GM12874 (cell line): ENCODE results near the gene ANKRD34B.

Experiments
- TF ChIP-seq, protein P1 (sequence below): IDR thresholded peaks from 2 replicates; pipeline ENCODE4 v1.5.1; 2011; ENCODE audit warnings: low read depth, mild to moderate bottlenecking, control low read depth, low read length, moderate library complexity; ENCODE audit not compliant: insufficient read depth

ANKRD34B gene

DNA sequence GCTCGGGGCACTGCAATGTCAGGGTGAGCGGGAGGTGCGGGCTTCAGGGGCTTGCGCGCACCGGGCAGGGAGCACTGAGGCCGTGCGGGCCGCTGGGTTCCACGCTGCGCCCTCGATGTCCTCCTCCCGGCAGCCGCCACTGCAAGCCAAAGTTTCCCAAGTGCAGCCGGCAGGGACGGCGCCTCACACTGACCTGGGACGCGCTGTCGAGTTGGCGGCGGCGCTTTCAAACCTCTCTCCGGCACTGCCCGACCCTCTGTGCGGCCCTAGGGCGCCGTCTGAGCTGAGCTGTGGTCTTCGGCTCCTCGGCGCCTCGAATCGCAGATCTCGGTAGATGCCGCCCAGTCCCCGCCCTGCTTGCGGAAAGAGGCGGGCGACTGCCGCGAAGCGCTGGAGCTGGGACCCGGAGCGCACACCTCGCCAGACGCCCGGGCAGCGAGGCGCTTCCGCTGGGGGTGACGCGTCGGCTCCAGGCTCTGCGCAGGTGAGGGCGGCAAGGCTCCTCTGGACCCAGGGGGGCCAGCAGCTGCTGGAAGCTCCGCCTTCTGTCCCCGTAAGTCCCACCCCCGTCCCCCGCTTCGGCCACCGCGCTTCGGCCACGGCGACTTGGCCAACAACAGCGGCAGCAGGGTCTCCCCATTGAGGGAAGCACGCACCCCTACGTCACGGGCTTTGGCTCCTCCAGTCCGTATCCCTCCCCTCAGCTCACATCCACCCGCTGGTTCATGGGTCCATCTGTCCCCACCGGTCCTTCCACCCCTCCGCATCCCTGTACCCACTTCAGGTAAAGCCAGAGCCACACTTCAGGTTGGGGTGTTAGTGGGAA lies at the start of gene ANKRD34B:
TSS of gene ANKRD34B (minus strand) at position 320 of the 826 bp plus-strand sequence. CDS start 10,261 bp downstream, outside the sequence.
- TF ChIP-seq, protein P1, sequence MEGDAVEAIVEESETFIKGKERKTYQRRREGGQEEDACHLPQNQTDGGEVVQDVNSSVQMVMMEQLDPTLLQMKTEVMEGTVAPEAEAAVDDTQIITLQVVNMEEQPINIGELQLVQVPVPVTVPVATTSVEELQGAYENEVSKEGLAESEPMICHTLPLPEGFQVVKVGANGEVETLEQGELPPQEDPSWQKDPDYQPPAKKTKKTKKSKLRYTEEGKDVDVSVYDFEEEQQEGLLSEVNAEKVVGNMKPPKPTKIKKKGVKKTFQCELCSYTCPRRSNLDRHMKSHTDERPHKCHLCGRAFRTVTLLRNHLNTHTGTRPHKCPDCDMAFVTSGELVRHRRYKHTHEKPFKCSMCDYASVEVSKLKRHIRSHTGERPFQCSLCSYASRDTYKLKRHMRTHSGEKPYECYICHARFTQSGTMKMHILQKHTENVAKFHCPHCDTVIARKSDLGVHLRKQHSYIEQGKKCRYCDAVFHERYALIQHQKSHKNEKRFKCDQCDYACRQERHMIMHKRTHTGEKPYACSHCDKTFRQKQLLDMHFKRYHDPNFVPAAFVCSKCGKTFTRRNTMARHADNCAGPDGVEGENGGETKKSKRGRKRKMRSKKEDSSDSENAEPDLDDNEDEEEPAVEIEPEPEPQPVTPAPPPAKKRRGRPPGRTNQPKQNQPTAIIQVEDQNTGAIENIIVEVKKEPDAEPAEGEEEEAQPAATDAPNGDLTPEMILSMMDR: no peak

DNA sequence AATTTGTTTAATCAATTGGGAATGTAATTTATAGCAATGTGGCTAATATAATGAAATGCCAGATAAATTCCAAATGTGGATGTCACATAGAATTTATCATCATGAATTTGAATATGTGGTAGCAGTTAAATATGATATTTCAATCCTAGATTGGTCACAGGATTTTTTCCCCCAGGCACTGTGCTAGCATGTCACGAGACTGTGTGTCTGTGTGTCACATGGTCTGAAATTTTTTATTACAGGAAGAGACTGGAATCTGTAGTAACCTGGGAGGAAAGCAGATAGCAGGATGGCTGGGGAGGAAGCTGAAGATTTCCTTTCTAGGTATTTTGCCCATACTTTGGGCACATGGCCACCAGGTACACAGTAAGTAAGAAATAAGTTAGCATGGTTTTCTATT lies 49.0 kb upstream of the ANKRD34B start:
- TF ChIP-seq, protein P1: no peak

DNA sequence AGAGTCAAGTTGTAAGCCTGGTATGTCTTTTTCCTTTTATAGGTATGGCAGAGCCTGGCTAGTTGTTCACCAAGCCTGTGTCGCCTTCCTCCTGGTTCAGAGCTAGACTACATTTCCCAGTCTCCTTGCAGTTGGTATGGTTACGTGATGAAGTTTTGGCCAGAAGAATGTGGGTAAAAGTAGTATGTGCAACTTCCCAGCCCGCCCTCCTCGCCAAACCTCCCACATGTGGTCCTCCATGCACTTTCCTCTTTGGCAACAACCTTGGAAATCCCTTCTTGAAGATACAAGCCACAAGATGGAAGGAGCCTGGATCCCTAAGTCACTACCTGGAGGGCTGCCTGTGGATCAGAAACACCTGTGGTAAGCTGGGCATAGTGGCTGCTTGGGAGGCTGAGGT lies 48.4 kb upstream of the ANKRD34B start:
- TF ChIP-seq, protein P1: no peak

DNA sequence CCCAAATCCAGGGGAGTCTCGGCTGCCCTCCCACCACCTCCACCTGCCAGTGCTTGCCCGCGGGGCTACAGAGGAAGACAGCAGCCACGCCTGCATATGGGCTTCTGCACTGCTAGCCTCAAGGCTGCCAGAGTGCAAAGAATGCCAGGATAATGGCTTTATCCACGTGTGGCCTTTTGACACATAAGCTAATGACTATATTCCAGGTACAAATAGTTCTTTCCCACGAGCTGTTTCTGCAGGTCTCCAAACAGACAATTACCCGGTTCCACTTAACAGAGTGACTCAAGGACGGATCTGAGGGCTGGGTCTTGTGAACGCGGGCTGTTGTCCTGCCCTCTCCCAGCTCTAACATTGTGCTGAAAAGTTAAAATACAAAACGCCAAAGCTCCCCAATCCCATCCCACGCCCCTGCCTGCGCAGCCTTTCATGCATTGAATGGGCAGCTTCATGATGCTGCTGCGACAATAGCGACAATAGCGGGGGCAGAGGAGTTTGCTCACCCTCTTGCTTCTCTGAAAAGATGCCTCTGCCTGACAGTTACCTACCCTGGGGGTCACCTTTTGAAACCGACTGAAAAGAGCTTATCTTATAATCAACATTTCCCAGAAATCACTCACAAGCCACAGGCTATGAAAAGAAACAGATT lies 45.3 kb upstream of the ANKRD34B start:
- TF ChIP-seq, protein P1: no peak

DNA sequence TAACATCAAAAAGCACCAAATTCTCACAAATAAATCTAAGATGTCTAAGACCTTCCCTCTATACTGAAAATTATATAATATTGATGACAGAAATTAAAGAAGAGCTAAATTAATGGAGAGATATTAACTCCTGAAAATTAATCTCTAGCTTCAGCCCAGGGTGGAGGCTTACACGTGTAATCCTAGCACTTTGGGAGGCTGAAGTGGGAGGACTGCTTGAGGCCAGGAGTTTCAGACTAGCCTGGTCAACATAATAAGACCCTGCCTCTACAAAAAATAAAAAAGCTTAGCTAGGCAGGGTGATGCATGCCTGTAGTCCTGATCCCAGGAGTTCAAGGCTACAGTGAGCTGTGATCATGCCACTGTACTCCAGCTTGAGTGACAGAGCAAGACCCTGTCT lies 39.6 kb upstream of the ANKRD34B start:
- TF ChIP-seq, protein P1: no peak

DNA sequence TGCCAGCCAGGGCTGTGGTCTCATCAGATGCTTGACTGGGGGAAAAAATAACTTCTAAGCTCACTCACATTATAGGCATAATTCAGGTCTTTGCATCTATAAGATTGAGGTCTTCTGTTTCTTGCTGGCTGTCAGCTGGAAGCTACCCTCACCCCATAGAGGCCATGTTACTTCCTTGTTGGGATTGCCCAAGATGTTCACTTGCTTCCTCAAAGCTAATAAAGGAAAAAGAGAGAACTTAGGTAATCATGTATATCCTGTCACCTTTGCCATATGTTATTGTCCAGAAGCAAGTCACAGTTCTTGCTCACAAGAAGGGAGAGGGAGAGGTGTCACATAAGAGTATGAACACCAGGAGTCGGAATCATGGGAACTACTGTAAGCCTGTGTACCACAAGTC lies 38.7 kb upstream of the ANKRD34B start:
- TF ChIP-seq, protein P1: no peak

DNA sequence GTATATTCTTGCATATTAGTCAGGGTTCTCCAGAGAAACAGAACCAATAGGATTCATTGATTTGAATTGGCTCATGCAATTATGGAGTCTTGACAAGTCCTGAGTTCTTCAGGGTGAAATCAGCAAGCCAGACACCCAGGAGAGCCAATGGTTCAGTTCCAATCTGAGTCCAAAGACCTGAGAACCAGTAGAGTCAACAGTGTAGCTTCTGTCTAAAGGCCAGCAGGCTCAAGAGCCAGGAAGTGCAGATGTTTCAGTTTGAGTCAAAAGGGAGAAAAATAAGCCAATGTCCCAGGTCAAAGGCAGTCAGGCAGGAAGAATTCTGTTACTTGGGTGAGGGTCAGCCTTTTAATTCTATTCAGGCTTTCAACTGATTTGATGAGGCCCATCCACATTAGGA lies 37.8 kb upstream of the ANKRD34B start:
- TF ChIP-seq, protein P1: no peak
